ENCODE results near the gene ILKAP.

The ILKAP gene

GRCh38 chr2:238149841-238150572, 53.5 kb downstream of the ILKAP start:
- DNase-seq (ENCODE audit: low spot score) = no peak

GRCh38 chr2:238148981-238149380, 54.5 kb downstream of the ILKAP start:
- no peak for DNase-seq (ENCODE audit: low spot score)

DNA sequence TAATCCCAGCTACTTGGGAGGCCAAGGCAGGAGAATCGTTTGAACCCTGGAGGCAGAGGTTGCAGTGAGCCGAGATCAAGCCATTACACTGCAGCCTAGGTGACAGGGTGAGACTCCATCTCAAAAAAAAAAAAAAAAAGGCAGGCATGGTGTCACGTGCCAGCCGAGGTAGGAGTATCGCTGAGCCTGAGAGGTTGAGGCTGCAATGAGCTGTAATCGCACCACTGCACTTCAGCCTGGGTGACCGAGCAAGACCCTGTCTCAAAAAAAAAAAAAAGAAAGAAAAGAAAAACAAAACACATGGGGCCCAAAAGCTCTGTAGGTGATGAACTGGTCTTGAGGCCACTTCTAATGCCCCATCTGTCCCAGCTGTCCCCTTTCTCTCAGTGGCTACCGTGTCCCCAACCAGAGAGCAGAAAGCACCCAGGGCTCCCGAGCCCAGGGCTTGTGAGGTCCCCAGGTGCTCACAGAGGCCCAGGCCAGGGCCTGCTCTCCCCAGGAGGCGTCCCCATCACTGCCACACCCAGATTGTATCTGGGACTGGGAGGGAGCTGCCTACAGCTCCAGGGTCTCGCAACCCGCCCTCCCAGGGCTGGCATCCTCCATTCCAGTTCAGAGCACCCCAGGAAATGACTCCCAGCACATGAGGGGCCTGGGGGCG, 56.5 kb downstream of the ILKAP start:
- DNase-seq (ENCODE audit: low spot score) = no peak

DNA sequence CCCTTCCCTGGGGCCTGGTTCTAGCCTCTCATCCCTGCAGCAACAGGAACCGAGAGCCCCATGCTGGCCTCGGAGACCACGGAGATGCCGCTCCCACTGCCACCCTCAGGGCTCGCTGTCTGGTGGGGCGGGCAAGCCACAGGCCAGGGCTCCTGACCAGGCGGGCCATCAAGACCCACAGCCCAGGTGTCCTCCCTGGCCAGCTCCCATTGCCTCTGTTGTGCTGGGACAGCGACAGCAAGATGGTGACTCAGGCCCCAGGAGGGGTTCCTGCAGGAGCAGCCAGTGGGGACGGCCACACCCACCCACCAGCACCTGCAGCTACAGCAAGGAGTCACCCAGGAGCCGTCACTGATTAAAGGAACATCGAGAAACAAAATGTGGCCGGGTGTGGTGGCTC, 57.6 kb downstream of the ILKAP start:
- no peak for DNase-seq (ENCODE audit: low spot score)

DNA sequence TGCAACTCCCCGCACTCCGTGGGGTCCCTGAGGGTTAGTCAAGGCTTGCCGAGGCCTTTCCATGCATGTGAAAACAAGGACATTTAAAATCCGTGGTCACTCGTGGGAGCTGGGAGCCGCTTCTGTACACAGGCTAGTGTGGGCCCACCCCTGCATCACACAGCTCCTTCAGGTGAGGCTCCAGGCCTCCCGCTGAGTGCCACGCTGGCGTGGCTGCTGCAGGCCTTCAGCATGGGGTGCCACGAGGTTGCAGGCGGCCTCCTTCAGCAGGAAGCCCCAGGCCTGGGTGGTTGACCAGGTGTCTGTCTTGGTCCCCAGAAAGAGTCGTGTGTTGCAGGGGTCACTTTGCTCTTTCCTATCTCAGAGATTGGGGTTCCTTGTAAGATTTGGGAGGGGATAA, 58.4 kb downstream of the ILKAP start:
- no peak for DNase-seq (ENCODE audit: low spot score)

- no peak for DNase-seq (ENCODE audit: low spot score)
Measured at GRCh38 chr2:238144262-238144661, 59.2 kb downstream of the ILKAP start.

DNA sequence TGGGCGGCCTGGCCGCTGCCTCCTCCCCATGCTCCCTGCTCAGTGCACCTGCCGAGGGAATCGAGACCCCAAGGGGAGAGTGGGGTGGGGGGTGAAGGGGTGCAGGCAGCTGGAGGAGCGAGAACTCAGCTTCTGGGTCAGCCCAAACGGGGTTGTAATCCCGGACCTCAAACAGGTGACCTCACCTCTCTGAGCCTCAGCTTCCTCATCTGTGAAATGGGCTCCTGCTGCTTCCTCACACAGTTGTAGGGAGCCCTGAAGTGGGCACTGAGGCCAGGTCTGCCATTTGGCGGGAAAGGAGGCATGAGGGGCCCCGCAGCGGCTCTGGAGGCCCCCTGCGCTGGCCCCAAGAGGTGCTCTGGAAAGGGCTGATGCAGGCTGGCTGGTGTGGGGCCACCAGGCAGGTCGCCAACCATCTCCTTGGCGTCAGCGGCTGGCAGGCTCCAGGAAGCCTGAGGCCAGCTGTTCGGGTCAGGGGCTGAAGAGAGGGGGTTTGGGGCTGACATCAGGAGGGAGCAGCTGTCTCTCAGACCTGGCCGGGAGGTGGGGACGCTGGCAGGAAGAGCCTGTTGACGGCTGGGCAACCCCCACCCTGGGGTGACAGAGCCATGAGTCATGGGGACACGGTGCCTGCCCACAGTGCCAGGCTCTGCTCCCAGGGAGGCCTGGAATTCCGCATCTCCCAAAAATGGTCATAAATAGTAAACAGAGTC, 60.1 kb downstream of the ILKAP start:
- no peak for DNase-seq (ENCODE audit: low spot score)

DNA sequence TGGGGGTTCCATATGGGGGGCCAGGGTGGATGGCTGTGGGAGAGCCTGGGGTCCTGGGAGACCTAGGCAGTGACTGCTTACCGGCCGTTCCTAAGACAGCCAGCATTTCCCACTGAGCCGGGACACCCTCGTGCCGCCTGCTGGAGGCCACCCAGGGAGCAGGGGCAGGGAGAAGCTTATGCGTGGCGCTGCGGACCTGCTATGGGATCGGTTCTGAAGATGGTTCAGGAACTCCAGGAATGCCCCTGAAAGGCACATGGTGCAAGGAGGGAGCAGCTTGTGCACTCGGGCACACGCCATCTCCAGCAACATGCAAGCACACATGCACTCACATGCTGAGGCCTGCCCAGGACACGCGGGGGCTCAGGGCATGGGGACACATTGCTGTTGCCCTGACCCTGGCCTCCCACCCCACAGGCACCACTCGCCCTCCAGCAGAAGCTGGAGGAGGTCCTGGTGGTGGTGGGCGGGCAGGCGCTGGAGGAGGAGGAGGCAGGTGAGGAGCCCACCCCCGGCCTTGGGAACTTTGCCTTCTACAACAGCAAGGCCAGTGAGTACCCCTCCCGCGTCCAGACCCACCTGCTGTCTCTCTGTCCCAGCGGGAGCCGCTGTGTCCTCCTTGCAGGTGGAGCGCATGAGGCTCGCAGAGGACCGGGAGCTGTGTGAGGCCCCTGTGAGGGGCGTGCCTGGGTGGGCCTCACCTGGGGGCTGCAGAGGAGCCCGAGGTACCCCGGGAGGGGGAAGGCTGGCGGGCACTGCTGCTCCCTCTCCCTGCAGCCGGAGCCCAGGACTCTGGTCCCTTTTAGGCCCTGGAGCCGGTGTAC, 60.9 kb downstream of the ILKAP start:
- DNase-seq (ENCODE audit: low spot score) = no peak

DNA sequence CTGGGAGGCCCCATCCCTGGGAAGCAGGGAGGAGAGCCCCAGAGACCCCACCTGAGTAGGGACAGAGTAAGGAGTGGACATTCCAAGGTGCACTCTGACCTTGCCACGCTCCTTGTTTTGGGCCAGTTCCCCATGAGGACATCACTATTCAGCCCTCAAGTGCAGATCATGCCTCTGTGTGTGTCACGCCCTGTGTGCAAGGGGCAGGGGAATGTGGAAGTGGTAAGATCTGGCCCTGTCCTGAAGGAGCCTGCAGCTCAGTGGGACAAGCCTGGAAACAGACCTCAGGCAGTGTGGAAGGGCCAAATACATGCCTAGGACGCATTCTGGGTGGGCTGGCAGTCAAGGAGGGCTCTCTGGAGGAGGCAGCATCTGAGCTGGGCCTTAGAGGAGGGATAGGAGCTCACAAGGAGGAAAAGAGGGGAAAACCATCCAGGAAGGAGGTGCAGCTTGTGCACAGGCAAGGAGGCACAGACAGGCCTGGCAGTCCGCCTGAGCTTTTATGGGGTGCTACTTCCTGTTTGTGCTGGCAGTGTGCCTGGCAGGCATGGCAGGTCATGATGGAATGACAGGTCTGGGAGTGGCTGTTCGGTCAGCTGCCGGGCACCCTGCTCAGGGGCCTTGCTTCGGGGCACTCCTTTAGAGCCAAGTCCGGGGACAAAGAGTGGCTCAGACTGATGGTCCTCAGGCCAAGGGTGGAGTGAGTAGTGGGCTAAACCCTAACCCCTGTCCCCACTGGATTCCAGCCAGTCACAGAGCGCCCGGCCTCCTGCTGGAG, 61.8 kb downstream of the ILKAP start:
- DNase-seq (ENCODE audit: low spot score) = no peak

- DNase-seq (ENCODE audit: low spot score) = no peak
Measured at GRCh38 chr2:238140721-238141540, 62.6 kb downstream of the ILKAP start.

GRCh38 chr2:238140040-238140439, 63.5 kb downstream of the ILKAP start:
- no peak for DNase-seq (ENCODE audit: low spot score)

- DNase-seq (ENCODE audit: low spot score) = peak; percentile 27
Measured at GRCh38 chr2:238139196-238140039, 64.1 kb downstream of the ILKAP start.

- DNase-seq (ENCODE audit: low spot score) = no peak
Measured at GRCh38 chr2:238138331-238139195, 64.9 kb downstream of the ILKAP start, which contains the start of gene KLHL30. TSS of gene KLHL30 (plus strand) at chr2:238138668. CDS start at chr2:238140755, 2,087 bp downstream.

DNA sequence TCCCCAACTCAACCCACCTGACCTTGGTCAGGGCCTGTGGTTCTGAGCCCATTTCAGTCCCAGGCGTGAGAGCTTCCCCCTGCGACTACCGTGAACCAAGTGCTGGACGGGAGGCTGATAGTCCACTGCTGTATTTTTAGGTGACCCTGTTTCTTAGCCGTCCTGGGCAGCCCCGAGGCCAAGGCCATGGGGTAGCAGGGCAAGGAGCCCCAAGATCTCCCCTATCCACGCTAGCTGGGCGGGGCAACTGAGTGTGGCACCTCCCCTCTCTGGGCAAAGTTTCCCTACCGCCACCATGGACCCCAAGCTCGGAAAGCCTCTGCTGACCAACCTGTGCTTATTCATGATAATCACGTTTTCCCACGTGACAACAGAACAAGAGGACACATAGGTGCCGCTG, 65.6 kb downstream of the ILKAP start:
- no peak for DNase-seq (ENCODE audit: low spot score)

DNA sequence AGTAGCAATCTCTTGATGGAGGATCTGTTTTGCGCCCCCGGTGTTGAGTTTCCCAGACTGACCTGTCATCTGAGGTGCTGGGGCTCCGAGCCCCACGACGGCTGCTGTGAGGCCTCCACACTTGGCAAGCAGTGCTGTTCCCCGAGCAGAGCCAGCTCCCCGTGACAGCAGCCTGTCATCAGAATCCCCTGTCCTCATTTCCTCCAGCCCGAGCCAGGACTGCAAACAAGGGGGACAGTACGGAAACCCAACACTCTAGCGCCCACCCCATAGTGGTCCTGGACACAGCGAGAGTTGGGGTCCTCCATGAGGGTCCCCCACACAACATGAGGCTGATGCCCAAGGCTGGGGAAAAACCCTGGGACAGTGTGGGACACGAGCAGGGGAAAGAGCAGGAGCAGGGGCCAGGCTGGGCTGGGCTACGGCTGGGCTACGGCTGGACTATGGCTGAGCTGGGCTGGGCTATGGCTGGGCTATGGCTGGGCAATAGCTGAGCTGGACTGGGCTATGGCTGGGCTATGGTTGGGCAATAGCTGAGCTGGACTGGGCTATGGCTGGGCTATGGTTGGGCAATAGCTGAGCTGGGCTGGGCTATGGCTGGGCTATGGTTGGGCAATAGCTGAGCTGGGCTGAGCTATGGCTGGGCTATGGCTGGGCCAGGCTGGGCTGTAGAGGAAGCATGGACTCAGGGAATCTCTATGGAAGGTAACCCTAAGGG, 66.5 kb downstream of the ILKAP start:
- no peak for DNase-seq (ENCODE audit: low spot score)

DNA sequence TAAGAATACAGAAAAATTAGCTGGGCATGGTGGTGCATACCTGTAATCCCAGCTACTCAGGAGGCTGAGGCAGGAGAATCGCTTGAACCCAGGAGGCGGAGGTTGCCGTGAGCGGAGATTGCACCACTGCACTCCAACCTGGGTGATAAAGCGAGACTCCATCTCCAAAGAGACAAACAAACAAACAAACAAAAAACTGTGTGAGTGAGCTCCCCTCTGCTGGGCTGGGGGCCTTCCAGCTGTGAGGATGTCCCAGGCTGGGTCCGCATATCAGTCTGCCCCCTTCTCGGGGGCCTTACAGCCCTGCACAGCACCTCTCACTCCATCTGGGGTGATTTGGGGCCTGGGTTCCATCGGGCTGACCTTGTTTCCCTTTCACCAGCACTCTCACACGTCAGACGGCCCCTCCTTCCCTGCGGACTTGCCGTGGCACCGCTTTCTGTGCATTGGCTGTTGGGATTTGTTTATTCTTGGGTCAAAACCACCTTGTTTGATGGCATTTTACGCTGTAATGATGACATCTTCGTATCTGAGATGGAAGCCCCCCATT, 67.8 kb downstream of the ILKAP start:
- DNase-seq (ENCODE audit: low spot score) = no peak

DNA sequence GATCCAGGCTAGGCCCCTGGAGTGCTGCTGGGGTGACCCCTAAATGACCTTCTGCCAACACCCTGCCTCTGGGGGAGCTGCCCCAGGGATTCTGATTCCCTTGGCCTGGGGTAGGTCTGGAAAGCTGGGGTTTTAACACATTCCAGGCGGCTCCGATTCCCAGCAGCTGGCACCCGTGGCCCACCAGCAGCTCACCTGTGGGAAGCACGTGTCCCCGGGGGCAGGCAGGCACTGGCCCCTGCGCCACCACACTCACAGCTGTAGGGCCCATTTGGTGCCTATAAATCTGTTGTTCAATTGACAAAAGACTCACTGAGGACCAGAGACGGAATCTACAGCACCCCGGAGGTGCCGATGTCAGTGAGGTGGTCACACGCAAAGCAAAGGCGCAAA, 69.1 kb downstream of the ILKAP start:
- no peak for DNase-seq (ENCODE audit: low spot score)

Data from activated CD4-positive, alpha-beta T cell treated with anti-CD3 and anti-CD28 coated beads, Interleukin-2, Interleukin-4, amounts not matched to agents 100 ng/mL and 50 ng/mL, durations not matched to agents 16 hours and 8 hours (primary cell).